Measurements from ENCODE around the gene SEC16A.

GRCh38 chr9:136472640-136473353 is 10.0 kb downstream of the SEC16A start:
- TF ChIP-seq POLR2A (IDR thresholded peaks at IDR 0.05; ENCODE audit: low read length) = no peak
- no peak for TF ChIP-seq GATA1 (IDR thresholded peaks at IDR 0.05; ENCODE audit: low read depth, low read length)
